ENCODE data around the gene NAA15. TPM values are rescaled to one million over a fixed set of nuclear protein-coding genes. Genes with fewer than 3 reads are reported as not detected.

The NAA15 gene
- polyA plus RNA-seq, 1 of the 3 experiments (the other 2 are of a cell fraction), result 7.1 TPM

- Histone ChIP-seq H3F3A (replicated peaks; ENCODE audit: insufficient read depth) (peaks cover 26% of the 10 kb centered on the region), H3K4me3 (ENCODE audit: low read depth in 2 of 2, low read length in 1 of 2) (peak within 1 kb of the TSS; percentile 91 to 97), H3K4me1 (ENCODE audit: control insufficient read depth in 1 of 2, insufficient read depth in 2 of 2, low read depth in 1 of 2, low read length in 1 of 2) (peaks cover 12 to 13% of the 10 kb centered on the region in 2 experiments; a peak in 2 of 4 replicates), H3K9me2 (no peaks in the 10 kb centered on the region), H3K27ac (ENCODE audit: low read depth in 2 of 2, low read length in 1 of 2) (peak within 1 kb of the TSS; percentile 79 to 90), H3K36me3 (replicated peaks in 1 of 2; ENCODE audit: control insufficient read depth in 1 of 2, insufficient read depth in 2 of 2, low read length in 1 of 2) (peaks cover 0 to 25% of the 10 kb centered on the region in 2 experiments), H3K79me2 (ENCODE audit: insufficient read depth) (peaks cover 80% of the 10 kb centered on the region), H2AFZ (ENCODE audit: low read depth) (peak within 1 kb of the TSS; percentile 75), H3K27me3 (ENCODE audit: insufficient read depth) (no peaks in the 10 kb centered on the region), H3K4me2 (peak within 1 kb of the TSS; percentile 87), H4K20me1 (ENCODE audit: insufficient read depth) (peaks cover 44% of the 10 kb centered on the region), H3K9me3 (no peaks in the 10 kb centered on the region), H3K9ac (peak within 1 kb of the TSS; percentile 79)
- CTCF ChIA-PET, result interaction anchor here (0.6 to 2.6 kb wide), 7 partner anchors 21 to 272 kb away, joined by 3 to 14 read pairs (median 5); no protein-coding TSS in a partner anchor
- WGBS (ENCODE audit: low lambda C conversion rate), result 2% methylated on average over 20 of the region's 46 CpGs
- POLR2A ChIA-PET, result interaction anchor here (1.0 to 2.5 kb wide), 2 partner anchors 125 to 279 kb away, joined by 5 to 19 read pairs; partner anchors contain the start of gene ELF2
- DNase-seq, result peak; percentile 74
- no peak for TF ChIP-seq NFIC (IDR thresholded peaks at IDR 0.05; ENCODE audit: borderline replicate concordance)
- TF ChIP-seq TAF1 (IDR thresholded peaks at IDR 0.05; ENCODE audit: borderline replicate concordance, low read depth, low read length), result no peak
- TF ChIP-seq POLR2AphosphoS5 (IDR thresholded peaks at IDR 0.05; ENCODE audit: low read depth, low read length), result no peak
- no peak for TF ChIP-seq FOSL2 (IDR thresholded peaks at IDR 0.05; ENCODE audit: borderline replicate concordance, low read depth)
- TF ChIP-seq USF2 (IDR thresholded peaks at IDR 0.05; ENCODE audit: borderline replicate concordance, low read depth, low read length), result no peak
- no peak for TF ChIP-seq JUND (IDR thresholded peaks at IDR 0.05)
- TF ChIP-seq SIN3A (IDR thresholded peaks at IDR 0.05; ENCODE audit: borderline replicate concordance, low read depth, low read length), result peak; percentile 39; the same call in 1 of the 2 replicates
- no peak for TF ChIP-seq CHD2 (IDR thresholded peaks at IDR 0.05; ENCODE audit: low read length, partially characterized antibody)
- TF ChIP-seq RCOR1 (IDR thresholded peaks at IDR 0.05; ENCODE audit: low read length), result 0 out of 2 replicates have a peak, but pooled peaks have one; percentile 24
- no peak for TF ChIP-seq ELF1 (IDR thresholded peaks at IDR 0.05)
- TF ChIP-seq FOXJ3 (CRISPR knock-in tag; IDR thresholded peaks at IDR 0.05), result no peak
- no peak for TF ChIP-seq EZH2phosphoT487 (IDR thresholded peaks at IDR 0.05; ENCODE audit: borderline replicate concordance, low read depth)
- no peak for TF ChIP-seq RXRA (IDR thresholded peaks at IDR 0.05; ENCODE audit: borderline replicate concordance, low read depth)
- no peak for TF ChIP-seq TCF12 (IDR thresholded peaks at IDR 0.05)
- no peak; the same call in 1 of the 2 replicates for TF ChIP-seq PBX3 (IDR thresholded peaks at IDR 0.05)
- TF ChIP-seq GABPA (IDR thresholded peaks at IDR 0.05; ENCODE audit: low read depth), result no peak
- TF ChIP-seq CTCF (IDR thresholded peaks at IDR 0.05), result peak; percentile 39
- TF ChIP-seq MEF2A (IDR thresholded peaks at IDR 0.05; ENCODE audit: borderline replicate concordance, low read depth), result no peak
- TF ChIP-seq FOXM1 (IDR thresholded peaks at IDR 0.05; ENCODE audit: low read depth), result no peak
- no peak for TF ChIP-seq RFX5 (IDR thresholded peaks at IDR 0.05; ENCODE audit: low read length)
- no peak; the same call in 1 of the 2 replicates for TF ChIP-seq YY1 (IDR thresholded peaks at IDR 0.05; ENCODE audit: low read depth)
- no peak for TF ChIP-seq SMC3 (IDR thresholded peaks at IDR 0.05; ENCODE audit: low read depth, low read length)
- TF ChIP-seq RAD21 (IDR thresholded peaks at IDR 0.05; ENCODE audit: low read length), result no peak
- TF ChIP-seq IRF3 (IDR thresholded peaks at IDR 0.05; ENCODE audit: low read depth, low read length), result no peak
- TF ChIP-seq MAX (IDR thresholded peaks at IDR 0.05; ENCODE audit: low read depth), result peak; percentile 33; the same call in 1 of the 2 replicates
- no peak for TF ChIP-seq NRF1 (IDR thresholded peaks at IDR 0.05; ENCODE audit: low read depth, low read length)
- TF ChIP-seq MXI1 (IDR thresholded peaks at IDR 0.05; ENCODE audit: low read depth, low read length), result peak; percentile 25; the same call in 1 of the 2 replicates
These were observed 711 bp downstream of the NAA15 start, which contains the start of gene NDUFC1 for GRCh38 chr4:139301821-139302611. TSS of gene NDUFC1 (minus strand) at chr4:139302477. CDS start at chr4:139295798, 6,679 bp downstream.

All from SK-N-SH (cell line).